Activated T-helper 1 cell treated with anti-CD3 and anti-CD28 coated beads, Interleukin-12 subunit alpha, Interleukin-12 subunit beta, Interleukin-2, Interleukin-4 antibody, amounts not matched to agents 30 ng/mL and 10 ng/mL and 1 ng/mL, durations not matched to agents 14 hours and 24 hours and 36 hours (primary cell): ENCODE measurements around the gene MIR17HG. TPM values are rescaled to one million over a fixed set of nuclear protein-coding genes. Genes with fewer than 3 reads are reported as not detected.

ENCODE experiments used
- DNase-seq: peaks from one replicate; pipeline ENCODE4 v3.0.0; 2021; ENCODE audit warnings: low spot score
- H3K27ac Mint-ChIP-seq: one replicate; pipeline ENCODE4 v1.8.0; 2021; ENCODE audit warnings: mild to moderate bottlenecking, mixed read lengths
- H3K27me3 Mint-ChIP-seq: one replicate; pipeline ENCODE4 v1.8.0; 2022; ENCODE audit warnings: mild to moderate bottlenecking, moderate library complexity, mixed read lengths; ENCODE audit not compliant: insufficient read depth
- H3K36me3 Mint-ChIP-seq: one replicate; pipeline ENCODE4 v1.8.0; 2021; ENCODE audit warnings: low read depth, mixed read lengths
- H3K4me1 Mint-ChIP-seq: one replicate; pipeline ENCODE4 v1.8.0; 2021; ENCODE audit warnings: low read depth, mixed read lengths
- H3K4me3 Mint-ChIP-seq: one replicate; pipeline ENCODE4 v1.8.0; 2021; ENCODE audit warnings: mild to moderate bottlenecking, moderate library complexity, mixed read lengths
- H3K9me3 Mint-ChIP-seq: one replicate; pipeline ENCODE4 v1.8.0; 2021; ENCODE audit warnings: mixed read lengths
- intact Hi-C: fragments of 100-400 bp; cut with micrococcal nuclease; formaldehyde crosslinking; loops from one replicate; pipeline ENCODE4 v1.15.1; 2024
- total RNA-seq: library from RNA; stranded (reverse); gene quantifications from 2 replicates; pipeline ENCODE4 v1.2.3, GENCODE V29; 2022

MIR17HG gene
- total RNA-seq, 1 donor from 2014 or later = 46.5 TPM

DNA sequence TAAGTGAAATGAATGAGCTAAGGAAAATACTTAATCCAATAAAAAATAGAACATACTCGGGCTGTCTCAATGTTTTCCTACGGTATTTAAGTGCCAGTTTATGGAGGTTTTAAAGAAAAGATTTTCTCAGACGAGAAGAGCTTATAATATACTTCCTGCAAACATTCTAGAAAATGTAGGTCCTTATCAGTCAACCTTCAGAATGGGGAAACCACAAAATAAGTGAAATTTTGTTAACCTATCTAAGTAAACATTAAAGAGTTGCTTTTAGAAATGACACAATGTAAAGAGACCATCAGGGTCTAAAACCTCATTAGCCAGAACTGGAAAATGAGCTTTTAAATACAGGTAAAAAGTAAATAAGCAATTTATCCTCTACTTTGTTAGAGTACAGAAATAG is 12.1 kb downstream of the MIR17HG start:
- DNase-seq = no peak
- no peaks in the 10 kb centered on the region for H3K9me3 Mint-ChIP-seq
- intact Hi-C loops = no loop called here
- H3K4me3 Mint-ChIP-seq = no peak overlapping the region
- H3K4me1 Mint-ChIP-seq = peaks cover 35% of the 10 kb centered on the region
- H3K27ac Mint-ChIP-seq = peak overlapping the region; percentile 31
- peaks cover 54% of the 10 kb centered on the region for H3K36me3 Mint-ChIP-seq
- H3K27me3 Mint-ChIP-seq = no peaks in the 10 kb centered on the region

DNA sequence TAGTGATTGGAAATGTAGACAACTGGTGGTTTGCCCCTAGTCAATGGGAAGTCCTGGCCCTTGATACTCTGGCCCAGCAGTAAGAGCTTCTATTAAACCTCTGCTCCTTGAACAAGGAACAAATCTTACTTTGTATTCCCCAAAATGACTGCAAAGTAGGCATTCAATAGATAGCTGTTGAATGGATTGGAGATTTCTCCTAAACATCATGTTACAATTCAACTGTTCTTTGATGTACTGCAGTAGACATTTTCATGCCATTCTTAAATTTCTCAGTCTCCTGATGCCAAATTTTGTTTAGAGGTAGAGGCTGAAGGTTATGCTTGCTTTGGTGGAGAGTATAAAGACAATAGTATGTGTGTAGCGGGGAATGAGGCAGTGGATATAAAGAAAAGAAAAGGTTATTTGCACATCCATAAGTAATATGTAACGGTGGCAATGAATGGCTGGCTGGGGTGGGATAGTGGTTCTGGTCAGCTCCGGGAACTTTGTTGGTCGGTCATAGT is 12.8 kb downstream of the MIR17HG start:
- H3K27ac Mint-ChIP-seq = no peak overlapping the region
- intact Hi-C loops = no loop called here
- no peaks in the 10 kb centered on the region for H3K9me3 Mint-ChIP-seq

DNA sequence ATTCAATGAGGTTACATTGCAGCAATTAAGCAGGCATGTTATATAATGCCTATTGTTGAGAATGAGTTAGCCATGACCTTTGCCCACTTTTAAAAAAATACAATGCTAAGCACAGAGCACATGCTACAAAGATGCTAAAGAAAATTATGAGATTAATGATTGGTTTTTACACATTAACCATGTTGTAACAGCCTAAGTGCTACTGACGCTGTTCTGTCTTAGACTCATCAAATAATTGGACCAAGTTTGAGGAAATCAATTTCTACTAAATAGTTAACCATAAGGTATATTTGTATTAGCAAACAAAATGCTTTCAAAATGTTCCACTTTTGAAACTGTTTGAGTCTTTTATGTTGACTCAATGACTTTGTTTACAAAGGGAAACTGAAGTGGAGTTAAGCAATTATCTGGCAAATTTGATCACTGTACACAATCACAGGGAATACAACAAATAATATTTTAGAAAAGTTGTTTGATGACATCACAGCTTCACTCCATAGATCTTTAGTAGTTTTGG is 14.3 kb downstream of the MIR17HG start:
- Mint-ChIP-seq H3K27me3 (no peaks in the 10 kb centered on the region), H3K4me1 (peaks cover 18% of the 10 kb centered on the region), H3K27ac (no peak overlapping the region), H3K36me3 (peaks cover 36% of the 10 kb centered on the region), H3K4me3 (no peak overlapping the region), H3K9me3 (no peaks in the 10 kb centered on the region)
- no peak for DNase-seq
- intact Hi-C loops = no loop called here

More for the DNA sequence above, 12.8 kb downstream of the MIR17HG start:
- DNase-seq = no peak
- Mint-ChIP-seq H3K36me3 (peaks cover 51% of the 10 kb centered on the region), H3K27me3 (no peaks in the 10 kb centered on the region), H3K4me3 (no peak overlapping the region), H3K4me1 (peaks cover 33% of the 10 kb centered on the region)

DNA sequence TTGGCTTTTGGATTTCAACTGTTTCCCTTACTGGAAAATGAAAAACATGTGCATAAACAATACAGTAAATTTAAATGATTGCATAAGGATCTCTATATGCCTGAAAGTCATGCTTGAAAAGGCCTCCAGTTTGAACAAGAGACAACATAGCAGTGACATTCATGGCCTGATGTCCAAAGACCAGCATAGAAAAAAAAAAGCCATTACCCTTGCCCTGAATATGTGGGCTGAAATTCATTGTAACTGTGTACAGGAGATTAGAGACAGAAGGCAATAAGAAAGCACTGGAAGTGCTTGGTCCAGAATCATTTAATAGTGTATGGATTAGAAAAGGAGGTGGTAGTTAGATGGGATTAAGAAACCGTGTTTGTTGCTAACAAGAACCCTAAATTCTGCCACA is 15.4 kb downstream of the MIR17HG start:
- intact Hi-C loops = no loop called here
- Mint-ChIP-seq H3K27ac (no peak overlapping the region), H3K36me3 (peaks cover 30% of the 10 kb centered on the region), H3K27me3 (no peaks in the 10 kb centered on the region), H3K9me3 (no peaks in the 10 kb centered on the region), H3K4me3 (no peak overlapping the region), H3K4me1 (peaks cover 18% of the 10 kb centered on the region)
- DNase-seq = no peak

DNA sequence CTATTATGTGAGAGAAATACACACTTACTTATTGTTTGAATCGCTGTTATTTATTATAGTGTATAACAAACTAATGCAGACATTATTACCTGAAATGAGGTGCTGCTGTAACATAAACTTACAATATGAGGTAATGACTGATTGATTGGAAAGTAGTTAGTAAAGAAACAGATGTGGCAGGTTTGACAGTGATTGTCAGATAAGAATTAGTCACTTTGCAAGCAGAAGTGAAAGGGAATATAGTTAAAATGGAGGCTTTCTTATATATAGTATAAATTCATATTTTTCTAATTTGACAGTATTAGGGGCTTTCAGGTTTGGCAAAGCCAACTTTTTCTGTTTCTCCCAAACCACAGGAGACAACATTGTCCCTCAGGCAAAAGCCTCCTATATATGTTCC is 20.6 kb downstream of the MIR17HG start:
- Mint-ChIP-seq H3K9me3 (no peaks in the 10 kb centered on the region), H3K4me1 (peaks cover 26% of the 10 kb centered on the region), H3K4me3 (no peak overlapping the region), H3K36me3 (peaks cover 10% of the 10 kb centered on the region), H3K27ac (no peak overlapping the region), H3K27me3 (peaks cover 3% of the 10 kb centered on the region)
- intact Hi-C loops = loop anchor here (2.0 kb wide), 1 partner anchor 13 kb away; no protein-coding TSS in a partner anchor
- DNase-seq = no peak

DNA sequence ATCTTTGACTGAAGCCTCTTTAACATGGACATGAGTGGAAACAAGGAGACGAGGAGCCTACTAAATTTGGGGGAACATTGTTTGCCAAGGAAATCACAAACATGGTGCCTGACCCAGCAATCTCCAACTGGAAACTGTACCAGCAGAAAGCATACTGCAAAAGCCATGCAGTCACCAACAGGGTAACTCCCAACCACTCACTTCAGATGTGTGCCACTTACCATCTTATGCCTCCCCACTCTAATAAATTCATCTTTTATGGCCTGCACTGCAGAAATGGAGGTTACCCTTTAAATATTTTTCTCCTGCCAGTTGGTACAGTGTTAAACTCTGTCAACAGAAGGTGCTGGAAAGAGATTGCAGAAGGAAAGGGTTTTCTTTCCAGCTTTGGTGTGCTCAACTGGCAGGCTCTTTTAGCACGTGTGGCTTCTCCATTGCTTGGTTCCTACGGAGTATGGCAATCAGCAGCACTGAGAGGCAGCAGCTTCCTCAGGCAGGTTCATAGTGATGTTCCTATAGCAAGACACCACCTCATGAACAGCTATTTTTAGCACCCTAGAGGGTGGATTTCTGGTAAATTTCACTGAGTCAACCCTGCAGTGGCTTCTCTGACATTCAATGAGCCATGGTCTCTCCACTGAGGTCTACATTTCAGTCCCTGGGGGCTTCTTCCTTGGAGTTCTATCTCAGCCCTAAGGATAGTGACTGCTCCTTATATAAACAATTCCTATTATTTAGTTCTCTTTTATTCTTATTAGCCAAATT is 21.4 kb downstream of the MIR17HG start:
- peaks cover 26% of the 10 kb centered on the region for H3K4me1 Mint-ChIP-seq
- H3K9me3 Mint-ChIP-seq = no peaks in the 10 kb centered on the region
- peak overlapping the region; percentile 4 for H3K27ac Mint-ChIP-seq
- peak overlapping the region; percentile 11 for H3K4me3 Mint-ChIP-seq
- H3K27me3 Mint-ChIP-seq = peaks cover 5% of the 10 kb centered on the region
- H3K36me3 Mint-ChIP-seq = peaks cover 10% of the 10 kb centered on the region
- DNase-seq = no peak
- intact Hi-C loops = loop anchor here (2.0 kb wide), 1 partner anchor 14 kb away; no protein-coding TSS in a partner anchor

DNA sequence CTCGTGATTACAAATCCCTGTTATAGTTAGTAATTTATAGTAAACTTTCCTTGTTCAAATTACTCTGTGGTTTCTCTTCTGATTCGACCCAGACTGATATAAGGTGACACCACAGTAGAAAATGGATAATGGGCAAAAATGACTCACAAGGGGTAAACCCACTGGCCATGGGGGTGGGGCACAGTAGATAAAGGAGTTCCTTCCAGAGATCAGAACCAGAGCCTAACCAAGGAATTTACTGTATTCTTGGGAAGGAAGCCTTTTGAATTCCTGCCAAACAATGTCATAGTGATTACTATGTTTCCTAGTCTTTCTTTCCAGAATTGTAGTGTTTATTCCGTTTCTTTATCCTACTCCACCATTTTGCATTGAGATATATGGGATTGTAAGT is 21.9 kb downstream of the MIR17HG start:
- peaks cover 10% of the 10 kb centered on the region for H3K36me3 Mint-ChIP-seq
- intact Hi-C loops = loop anchor here (2.0 kb wide), 1 partner anchor 15 kb away; no protein-coding TSS in a partner anchor
- H3K4me1 Mint-ChIP-seq = peaks cover 28% of the 10 kb centered on the region
- no peak for DNase-seq
- no peak overlapping the region for H3K4me3 Mint-ChIP-seq
- peaks cover 5% of the 10 kb centered on the region for H3K27me3 Mint-ChIP-seq
- no peaks in the 10 kb centered on the region for H3K9me3 Mint-ChIP-seq
- no peak overlapping the region for H3K27ac Mint-ChIP-seq

DNA sequence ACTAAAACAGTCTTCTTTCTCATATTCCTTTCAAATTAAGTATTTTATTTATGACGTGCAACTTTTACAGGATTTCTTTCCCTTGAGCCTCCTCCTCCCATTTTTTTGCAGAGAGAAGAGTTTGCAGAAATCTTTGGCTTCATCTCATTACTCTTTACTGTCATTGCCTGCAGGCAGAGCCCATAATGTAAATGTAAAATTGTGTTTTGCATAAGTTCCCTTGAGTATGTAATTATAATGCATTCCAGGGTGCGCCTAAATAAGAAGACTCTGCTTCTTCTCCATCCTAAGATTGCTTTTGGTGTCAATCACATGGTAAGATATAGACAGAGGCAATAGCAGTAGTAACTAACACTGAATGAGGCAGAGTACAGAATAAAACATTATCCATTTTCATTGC is 23.0 kb downstream of the MIR17HG start:
- Mint-ChIP-seq H3K27me3 (peaks cover 5% of the 10 kb centered on the region), H3K36me3 (peaks cover 6% of the 10 kb centered on the region), H3K27ac (no peak overlapping the region), H3K9me3 (no peaks in the 10 kb centered on the region), H3K4me1 (peaks cover 38% of the 10 kb centered on the region), H3K4me3 (no peak overlapping the region)
- no peak for DNase-seq
- intact Hi-C loops = no loop called here

DNA sequence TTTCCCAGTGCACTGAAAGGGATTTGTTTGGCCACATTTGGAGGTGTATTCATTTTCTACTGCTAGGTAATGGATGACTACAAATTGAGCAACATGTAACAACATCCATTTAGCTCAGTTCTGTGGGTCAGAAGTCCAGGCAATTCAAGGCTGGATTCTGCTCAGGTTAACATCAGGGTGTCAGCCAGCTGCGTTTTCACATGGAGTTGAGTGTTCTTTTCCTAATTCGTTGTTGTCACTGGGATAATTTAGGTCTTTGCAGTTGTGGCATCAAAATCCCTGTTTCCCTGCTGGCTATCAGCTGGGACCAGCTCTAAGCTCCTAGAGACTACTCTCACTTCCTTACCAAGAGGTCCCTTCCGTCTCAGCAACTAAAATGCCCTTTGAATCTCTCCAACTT is 25.4 kb downstream of the MIR17HG start:
- intact Hi-C loops = no loop called here
- peaks cover 5% of the 10 kb centered on the region for H3K27me3 Mint-ChIP-seq
- no peaks in the 10 kb centered on the region for H3K36me3 Mint-ChIP-seq
- no peaks in the 10 kb centered on the region for H3K9me3 Mint-ChIP-seq
- no peak overlapping the region for H3K27ac Mint-ChIP-seq
- no peak overlapping the region for H3K4me3 Mint-ChIP-seq
- H3K4me1 Mint-ChIP-seq = peaks cover 29% of the 10 kb centered on the region
- no peak for DNase-seq

DNA sequence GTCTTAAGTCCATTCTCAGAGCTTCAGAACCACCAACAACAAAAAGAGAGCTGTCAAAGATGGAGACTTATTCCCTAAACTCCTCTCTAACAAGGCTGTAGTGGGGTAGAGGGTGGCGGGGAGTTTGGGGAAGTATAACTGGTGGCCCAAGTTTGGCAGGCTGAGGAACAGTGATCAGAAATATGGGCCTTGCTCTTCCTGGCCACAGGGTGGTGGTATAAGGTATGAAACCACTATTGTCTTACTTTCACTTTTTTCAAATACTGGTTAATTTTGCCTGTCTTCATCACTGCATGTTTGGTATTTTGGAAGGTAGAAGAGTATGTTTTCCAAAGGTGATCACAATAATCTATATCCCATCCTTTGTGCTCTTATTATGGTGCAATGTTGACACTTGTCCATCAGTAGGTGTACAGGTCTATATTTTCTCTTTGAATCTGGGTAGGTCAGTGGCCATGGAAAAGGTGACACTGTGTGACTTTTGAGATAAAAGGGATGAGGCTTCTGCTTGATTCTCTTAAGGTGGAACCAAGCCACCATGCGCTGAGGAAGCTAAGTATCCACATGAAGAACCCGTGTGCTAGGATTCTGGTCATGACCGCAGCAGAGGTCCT is 27.7 kb downstream of the MIR17HG start:
- no peaks in the 10 kb centered on the region for H3K9me3 Mint-ChIP-seq
- no peaks in the 10 kb centered on the region for H3K36me3 Mint-ChIP-seq
- peaks cover 10% of the 10 kb centered on the region for H3K27me3 Mint-ChIP-seq
- no peak overlapping the region for H3K4me3 Mint-ChIP-seq
- no peak overlapping the region for H3K27ac Mint-ChIP-seq
- peaks cover 12% of the 10 kb centered on the region for H3K4me1 Mint-ChIP-seq
- no peak for DNase-seq
- intact Hi-C loops = loop anchor here (1.0 to 2.0 kb wide), 2 partner anchors 24 to 31 kb away; partner anchors contain the start of gene GPC5

DNA sequence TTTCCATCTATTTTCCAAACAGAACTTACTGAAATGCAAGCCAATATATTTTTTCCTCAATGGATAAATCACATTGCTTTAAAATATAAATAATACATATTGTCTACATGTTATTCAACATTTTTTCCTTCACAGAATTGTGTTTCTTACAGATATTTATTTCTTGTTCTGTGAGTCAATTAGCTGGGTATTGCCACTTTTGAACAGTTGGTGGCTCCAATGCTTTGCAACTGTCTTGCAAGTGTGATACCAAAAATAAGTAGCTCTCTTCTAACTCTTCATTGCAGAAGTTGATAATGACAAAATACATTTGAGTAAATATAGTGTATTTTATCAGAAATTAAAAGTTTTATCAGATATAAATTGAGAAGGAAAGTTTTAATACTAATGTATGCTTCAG is 33.9 kb downstream of the MIR17HG start:
- intact Hi-C loops = loop anchor here (1.0 kb wide), 1 partner anchor 341 kb away; no protein-coding TSS in a partner anchor
- Mint-ChIP-seq H3K4me1 (no peaks in the 10 kb centered on the region), H3K27me3 (peaks cover 24% of the 10 kb centered on the region), H3K36me3 (no peaks in the 10 kb centered on the region), H3K9me3 (no peaks in the 10 kb centered on the region), H3K4me3 (no peak overlapping the region), H3K27ac (no peak overlapping the region)
- no peak for DNase-seq

DNA sequence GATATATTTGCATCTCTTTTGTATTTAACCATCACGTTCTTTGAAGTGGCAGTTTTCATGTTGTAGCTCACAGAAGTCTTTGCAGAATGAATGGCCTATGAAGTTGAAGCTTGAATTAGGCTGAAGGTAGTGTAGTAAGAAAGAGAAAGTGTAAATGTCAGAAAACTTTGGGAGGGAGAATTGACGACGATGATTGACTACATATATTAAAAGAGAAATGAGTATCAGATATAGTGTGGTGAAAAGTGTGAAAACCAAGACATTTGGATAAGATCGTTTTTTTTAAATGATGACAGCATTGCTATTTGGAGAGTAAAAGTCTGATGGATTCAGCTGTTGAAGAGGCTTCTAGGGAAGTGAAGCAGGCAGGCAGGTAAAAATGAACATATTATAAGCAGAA is 36.3 kb downstream of the MIR17HG start:
- H3K9me3 Mint-ChIP-seq = no peaks in the 10 kb centered on the region
- intact Hi-C loops = no loop called here
- no peaks in the 10 kb centered on the region for H3K4me1 Mint-ChIP-seq
- no peak overlapping the region for H3K27ac Mint-ChIP-seq
- DNase-seq = no peak
- peaks cover 32% of the 10 kb centered on the region for H3K27me3 Mint-ChIP-seq
- no peak overlapping the region for H3K4me3 Mint-ChIP-seq
- H3K36me3 Mint-ChIP-seq = no peaks in the 10 kb centered on the region

DNA sequence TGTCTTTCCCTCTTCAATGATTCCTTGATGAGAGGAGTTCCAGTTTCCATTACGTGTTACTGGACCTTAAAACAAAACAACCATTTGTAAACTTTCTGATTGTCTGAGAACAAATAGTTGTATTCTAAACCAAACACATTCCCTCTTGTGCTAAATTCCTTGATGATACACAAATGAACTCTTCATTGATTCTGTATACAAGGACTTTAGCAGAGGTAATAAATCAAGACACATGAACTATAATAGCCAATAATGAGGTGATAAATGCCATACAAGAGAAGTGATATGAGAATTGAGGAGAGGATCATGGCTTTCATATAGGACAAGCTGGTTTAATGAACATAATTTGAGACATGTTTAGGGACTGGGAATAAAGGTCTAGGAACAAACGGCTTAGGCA is 37.4 kb downstream of the MIR17HG start:
- Mint-ChIP-seq H3K27ac (no peak overlapping the region), H3K9me3 (no peaks in the 10 kb centered on the region), H3K4me1 (no peaks in the 10 kb centered on the region), H3K27me3 (peaks cover 35% of the 10 kb centered on the region), H3K4me3 (no peak overlapping the region), H3K36me3 (no peaks in the 10 kb centered on the region)
- DNase-seq = no peak
- intact Hi-C loops = no loop called here
